ENCODE data around the gene MTMR11. TPM values are rescaled to one million over a fixed set of nuclear protein-coding genes. Genes with fewer than 3 reads are reported as not detected.

The MTMR11 gene
- total and polyA plus RNA-seq, 2 donors (not counting 1 experiment from before 2014, with no cell fraction given): 14.0 to 17.5 TPM

GRCh38 chr1:149899460-149900284, 37.0 kb downstream of the MTMR11 start, which contains the start of gene BOLA1:
Gene BOLA1 (plus strand): TSS chr1:149899568. CDS start chr1:149900060, 492 bp downstream.
- TF ChIP-seq EZH2 (IDR thresholded peaks at IDR 0.05; ENCODE audit: low read length, missing control alignments) (no peak), CTCF (conservative IDR thresholded peaks at IDR 0.05 in 1 of 2, IDR thresholded peaks at IDR 0.05 in 1 of 2; ENCODE audit: low read depth in 1 of 2, low read length in 2 of 2) (no peak)
- H3K27ac ChIP-seq (ENCODE audit: insufficient read depth, low read length): peak within 1 kb of the TSS; percentile 80

GRCh38 chr1:149896575-149896974, 40.1 kb downstream of the MTMR11 start:
- Histone ChIP-seq H3K27ac (ENCODE audit: insufficient read depth, low read length) (no peak overlapping the region), H2AFZ (ENCODE audit: low read length) (no peak overlapping the region), H3K79me2 (ENCODE audit: control insufficient read depth, insufficient read depth, low read length) (no peaks in the 10 kb centered on the region), H3K27me3 (ENCODE audit: control insufficient read depth, insufficient read depth, low read length) (no peaks in the 10 kb centered on the region), H3K9ac (ENCODE audit: insufficient read depth, low read length) (no peak overlapping the region), H3K4me3 (replicated peaks in 1 of 4; ENCODE audit: control extremely low read depth in 1 of 4, insufficient read depth in 1 of 4, low read depth in 3 of 4, low read length in 4 of 4) (no peak overlapping the region), H3K9me3 (ENCODE audit: control insufficient read depth, insufficient read depth, low read depth, low read length) (no peaks in the 10 kb centered on the region), H4K20me1 (ENCODE audit: control insufficient read depth, extremely low read depth, insufficient read depth, low read length) (no peaks in the 10 kb centered on the region), H3K4me2 (ENCODE audit: extremely low read depth, insufficient read depth, low read length) (no peak overlapping the region), H3K36me3 (ENCODE audit: control insufficient read depth, insufficient read depth, low read length) (no peaks in the 10 kb centered on the region), H3K4me1 (ENCODE audit: control insufficient read depth, extremely low read depth, insufficient read depth, low read length) (no peaks in the 10 kb centered on the region)
- no peak for DNase-seq (ENCODE audit: low read depth in 2 of 2)
- TF ChIP-seq CTCF (conservative IDR thresholded peaks at IDR 0.05 in 1 of 2, IDR thresholded peaks at IDR 0.05 in 1 of 2; ENCODE audit: low read depth in 1 of 2, low read length in 2 of 2): no peak
- no peak for TF ChIP-seq EZH2 (IDR thresholded peaks at IDR 0.05; ENCODE audit: low read length, missing control alignments)

More at GRCh38 chr1:149899460-149900284, 37.0 kb downstream of the MTMR11 start, which contains the start of gene BOLA1:
- H3K4me3 ChIP-seq (replicated peaks in 1 of 4; ENCODE audit: control extremely low read depth in 1 of 4, insufficient read depth in 1 of 4, low read depth in 3 of 4, low read length in 4 of 4): peak within 1 kb of the TSS; percentile 46 to 76 (median 58)
- no peaks in the 10 kb centered on the region for H3K4me1 ChIP-seq (ENCODE audit: control insufficient read depth, extremely low read depth, insufficient read depth, low read length)
- H3K36me3 ChIP-seq (ENCODE audit: control insufficient read depth, insufficient read depth, low read length): peaks cover 2% of the 10 kb centered on the region
- H3K79me2 ChIP-seq (ENCODE audit: control insufficient read depth, insufficient read depth, low read length): no peaks in the 10 kb centered on the region
- DNase-seq (ENCODE audit: low read depth in 2 of 2): peak; percentile 90 to 91
- no peaks in the 10 kb centered on the region for H3K9me3 ChIP-seq (ENCODE audit: control insufficient read depth, insufficient read depth, low read depth, low read length)
- no peaks in the 10 kb centered on the region for H4K20me1 ChIP-seq (ENCODE audit: control insufficient read depth, extremely low read depth, insufficient read depth, low read length)
- peak within 1 kb of the TSS; percentile 90 for H2AFZ ChIP-seq (ENCODE audit: low read length)
- peak within 1 kb of the TSS; percentile 72 for H3K9ac ChIP-seq (ENCODE audit: insufficient read depth, low read length)
- H3K27me3 ChIP-seq (ENCODE audit: control insufficient read depth, insufficient read depth, low read length): no peaks in the 10 kb centered on the region
- peak within 1 kb of the TSS; percentile 84 for H3K4me2 ChIP-seq (ENCODE audit: extremely low read depth, insufficient read depth, low read length)

- peak overlapping the region; percentile 95 for H2AFZ ChIP-seq (ENCODE audit: low read length)
- peak overlapping the region; percentile 98 for H3K27ac ChIP-seq (ENCODE audit: insufficient read depth, low read length)
- no peaks in the 10 kb centered on the region for H3K27me3 ChIP-seq (ENCODE audit: control insufficient read depth, insufficient read depth, low read length)
- no peaks in the 10 kb centered on the region for H4K20me1 ChIP-seq (ENCODE audit: control insufficient read depth, extremely low read depth, insufficient read depth, low read length)
- H3K36me3 ChIP-seq (ENCODE audit: control insufficient read depth, insufficient read depth, low read length): no peaks in the 10 kb centered on the region
- H3K9ac ChIP-seq (ENCODE audit: insufficient read depth, low read length): peak overlapping the region; percentile 73
- TF ChIP-seq CTCF (conservative IDR thresholded peaks at IDR 0.05 in 1 of 2, IDR thresholded peaks at IDR 0.05 in 1 of 2; ENCODE audit: low read depth in 1 of 2, low read length in 2 of 2): no peak
- TF ChIP-seq EZH2 (IDR thresholded peaks at IDR 0.05; ENCODE audit: low read length, missing control alignments): no peak
- H3K4me2 ChIP-seq (ENCODE audit: extremely low read depth, insufficient read depth, low read length): peak overlapping the region; percentile 79
- H3K4me1 ChIP-seq (ENCODE audit: control insufficient read depth, extremely low read depth, insufficient read depth, low read length): peaks cover 5% of the 10 kb centered on the region
- H3K9me3 ChIP-seq (ENCODE audit: control insufficient read depth, insufficient read depth, low read depth, low read length): no peaks in the 10 kb centered on the region
- peak overlapping the region; percentile 39 to 80 (median 62) for H3K4me3 ChIP-seq (replicated peaks in 1 of 4; ENCODE audit: control extremely low read depth in 1 of 4, insufficient read depth in 1 of 4, low read depth in 3 of 4, low read length in 4 of 4)
- DNase-seq (ENCODE audit: low read depth in 2 of 2): no peak
- peaks cover 3% of the 10 kb centered on the region for H3K79me2 ChIP-seq (ENCODE audit: control insufficient read depth, insufficient read depth, low read length)
Observed at GRCh38 chr1:149888999-149889289, 47.7 kb downstream of the MTMR11 start.
